T-helper 1 cell treated with Interleukin-12 subunit alpha and Interleukin-12 subunit beta and Interleukin-4 antibody, amounts not matched to agents 30 ng/mL and 1 ng/mL, for 36 hours (primary cell): ENCODE data around the gene IFNLR1. TPM values are rescaled to one million over a fixed set of nuclear protein-coding genes. Genes with fewer than 3 reads are reported as not detected.

ENCODE experiments used
- intact Hi-C: fragments of 100-400 bp; cut with micrococcal nuclease; formaldehyde crosslinking; loops from one replicate; pipeline ENCODE4 v1.15.1; 2024
- total RNA-seq: library from RNA; stranded (reverse); gene quantifications from 2 replicates; pipeline ENCODE4 v1.2.3, GENCODE V29; 2022

IFNLR1 gene
- total RNA-seq, 1 donor from 2014 or later, result 1.6 TPM

DNA sequence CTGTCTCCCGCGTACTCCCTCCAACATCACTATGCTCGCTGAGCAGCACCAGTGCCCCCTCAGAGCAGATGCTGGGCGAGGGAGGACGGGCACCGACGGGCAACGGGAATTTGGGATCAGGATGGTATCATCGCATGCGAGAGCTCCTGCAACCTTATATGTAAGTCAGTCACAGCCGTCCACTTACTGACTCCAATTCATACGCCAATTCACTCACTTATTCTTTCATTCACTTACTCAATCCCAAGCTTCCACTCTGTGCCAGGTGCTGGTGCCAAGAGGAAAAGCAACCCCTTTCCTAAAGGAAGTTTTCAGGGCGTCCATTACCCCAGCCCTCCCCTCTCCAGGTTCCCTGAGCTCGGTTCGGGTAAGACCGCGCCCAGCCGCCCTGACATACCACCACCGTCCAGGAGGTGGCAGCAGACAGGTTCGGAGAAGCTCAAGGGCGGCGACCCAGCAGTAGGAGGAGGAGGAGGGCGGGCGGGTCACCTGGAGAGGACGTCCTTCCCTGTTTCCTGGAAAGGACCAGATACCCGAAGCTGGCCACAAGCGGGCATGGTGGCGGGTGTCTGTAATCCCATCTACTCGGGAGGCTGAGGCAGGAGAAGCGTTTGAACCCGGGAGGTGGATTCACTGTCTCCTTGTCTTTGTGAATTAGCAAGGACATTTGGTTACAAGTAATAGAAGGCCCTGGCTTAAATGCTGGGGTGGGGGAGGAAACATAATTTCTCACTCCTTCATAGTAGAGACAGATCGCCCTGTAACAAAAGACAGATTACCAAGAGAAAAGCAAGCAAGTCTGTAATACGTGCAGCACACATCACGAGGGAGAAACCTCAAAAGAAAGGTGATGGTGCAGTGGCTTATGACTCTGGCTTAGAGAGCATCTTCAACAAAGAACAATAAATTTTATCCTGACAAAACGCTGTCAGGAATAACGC, 36.6 kb downstream of the IFNLR1 start:
- intact Hi-C loops, result loop anchor here (1.0 kb wide), 4 partner anchors 49 to 485 kb away; no protein-coding TSS in a partner anchor

DNA sequence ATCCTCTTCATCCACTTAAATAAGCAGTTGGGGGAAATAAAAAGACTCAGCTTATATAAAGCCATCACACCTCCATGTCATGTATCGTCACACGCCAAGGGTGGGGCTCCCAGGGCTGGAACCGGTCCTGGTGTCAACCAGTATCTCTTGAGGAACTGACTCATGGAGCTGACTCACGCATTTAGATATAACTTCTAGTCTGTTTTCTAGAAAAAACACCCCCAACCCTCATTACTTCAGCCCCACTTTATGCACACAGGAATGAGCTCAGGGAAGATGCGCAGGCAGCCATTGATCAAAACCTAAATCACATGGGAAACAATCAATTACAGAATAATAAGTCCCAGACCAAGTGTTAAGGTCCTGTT, 37.2 kb downstream of the IFNLR1 start:
- intact Hi-C loops, result loop anchor here (1.0 kb wide), 4 partner anchors 49 to 485 kb away; no protein-coding TSS in a partner anchor

DNA sequence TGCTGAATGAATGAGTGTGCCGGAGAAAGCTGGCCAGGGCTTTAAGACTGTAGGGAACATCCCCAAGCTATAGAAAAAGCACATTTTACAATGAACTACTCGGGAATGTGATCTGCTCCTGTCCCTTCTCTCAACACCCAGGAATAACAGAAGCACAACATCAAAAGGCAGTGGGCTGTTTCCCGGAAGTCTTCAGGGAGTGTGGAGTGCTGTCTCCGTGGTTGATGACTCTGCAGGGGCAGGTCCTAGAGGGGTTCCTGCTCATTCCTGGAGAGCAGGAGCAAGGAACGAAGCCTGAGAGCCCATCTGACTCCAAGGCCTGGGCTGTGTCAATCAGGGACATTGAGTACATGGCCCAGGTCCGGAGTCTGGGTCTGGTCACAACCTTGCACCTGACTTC, 39.3 kb downstream of the IFNLR1 start:
- intact Hi-C loops, result no loop called here

DNA sequence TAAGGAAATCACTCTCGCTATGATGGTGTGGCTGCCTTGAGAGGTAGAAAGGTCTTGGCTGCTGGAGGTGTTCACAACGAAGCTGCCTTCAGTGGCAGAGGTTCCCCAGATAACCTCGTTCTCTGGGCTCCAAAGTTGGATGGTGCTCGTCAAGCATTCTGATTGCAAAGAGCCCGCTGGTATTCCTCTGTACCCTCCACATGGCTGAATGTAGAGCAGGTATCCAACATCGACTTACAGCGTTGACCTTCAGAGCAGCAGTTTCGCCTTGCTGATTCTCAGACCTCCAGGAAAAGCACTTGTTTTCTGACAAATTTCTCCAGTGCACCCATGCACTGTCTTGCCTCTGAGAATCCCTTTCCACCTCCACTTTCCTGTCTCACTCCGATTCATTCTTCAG, 39.9 kb downstream of the IFNLR1 start:
- intact Hi-C loops, result no loop called here

DNA sequence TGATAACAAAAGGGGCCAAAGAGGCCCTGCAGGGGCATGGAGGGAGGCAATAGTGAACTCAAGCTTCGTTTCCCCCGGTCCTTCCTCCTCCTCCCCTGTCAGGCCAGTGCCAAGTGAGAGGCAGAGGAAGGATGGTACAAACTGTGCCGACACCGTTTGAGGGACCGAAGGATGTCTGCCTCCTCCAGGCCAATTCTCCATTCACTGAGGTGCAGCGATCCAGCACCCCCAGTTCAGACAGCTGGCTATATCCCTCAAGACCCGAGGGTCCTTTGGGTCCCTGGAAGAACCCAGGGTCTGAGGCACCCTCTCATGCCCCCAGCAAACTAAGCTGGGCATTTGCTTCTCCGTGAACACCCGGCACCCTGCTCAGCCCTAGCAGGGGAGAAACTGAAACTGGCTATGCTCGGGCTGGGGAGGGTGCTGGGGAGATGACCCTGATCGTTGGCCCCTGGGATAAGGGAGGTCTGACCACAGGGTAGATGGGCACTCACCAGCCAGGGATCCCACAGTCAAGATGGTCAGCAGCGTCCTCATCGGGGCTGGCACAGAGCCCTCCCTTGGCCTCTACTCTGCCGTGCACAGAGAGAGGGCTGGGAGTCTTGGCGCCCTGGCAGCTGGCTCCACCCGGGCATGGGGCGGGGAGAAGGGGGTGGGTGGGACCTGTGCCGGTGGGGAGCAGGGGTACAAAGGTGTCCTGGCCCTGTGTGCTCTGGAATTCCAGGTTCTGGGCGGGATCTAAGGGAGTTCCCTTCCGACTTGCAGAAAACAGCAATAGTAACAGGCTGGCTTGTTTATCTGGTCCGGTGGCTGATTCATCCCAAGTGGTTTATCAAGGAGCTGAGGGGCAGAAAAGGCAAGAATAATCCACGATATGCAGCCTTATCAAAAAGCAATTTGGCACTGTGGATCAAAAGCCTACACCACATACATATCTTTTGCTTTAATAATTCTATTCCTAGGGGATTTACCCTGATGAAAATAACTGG, 44.2 kb downstream of the IFNLR1 start, which contains the start of gene IL22RA1:
Gene IL22RA1 (minus strand): TSS at position 595 of the 989 bp plus-strand sequence. CDS start 58 bp downstream, at position 537.
- intact Hi-C loops, result no loop called here

DNA sequence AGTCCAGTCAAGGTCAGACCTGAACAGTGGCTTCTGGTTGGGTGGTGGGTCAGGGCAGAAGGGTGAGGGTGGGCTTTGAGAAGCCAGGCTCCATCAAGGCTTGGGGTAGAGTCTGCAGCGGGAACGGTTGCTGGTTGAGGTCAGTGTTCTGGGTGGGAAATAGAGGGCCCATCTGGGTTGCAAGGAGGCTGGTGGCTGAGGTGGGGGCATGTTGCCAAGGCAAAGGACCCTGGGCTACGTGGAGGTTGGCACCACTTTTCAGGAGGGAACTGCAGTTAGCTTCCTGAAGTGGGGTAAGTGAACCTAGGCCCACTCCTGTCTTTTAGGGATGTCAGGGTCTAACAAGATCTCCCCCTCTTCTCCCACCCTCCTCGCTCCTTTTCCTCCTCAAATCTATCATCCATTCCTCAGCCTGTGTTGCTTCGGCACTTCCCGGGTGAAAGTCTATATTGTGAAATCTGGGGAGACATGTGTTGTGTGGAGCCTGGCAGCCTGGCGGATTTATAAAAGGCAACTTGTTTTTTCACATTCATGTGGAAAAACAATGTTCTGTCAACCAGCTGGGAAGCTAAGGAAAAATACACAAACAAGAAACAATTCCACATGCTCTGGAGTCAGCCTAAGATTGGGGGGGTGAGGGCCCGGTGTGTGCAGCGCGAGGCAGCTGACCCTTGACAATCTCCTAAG, 45.6 kb downstream of the IFNLR1 start:
- intact Hi-C loops, result no loop called here

DNA sequence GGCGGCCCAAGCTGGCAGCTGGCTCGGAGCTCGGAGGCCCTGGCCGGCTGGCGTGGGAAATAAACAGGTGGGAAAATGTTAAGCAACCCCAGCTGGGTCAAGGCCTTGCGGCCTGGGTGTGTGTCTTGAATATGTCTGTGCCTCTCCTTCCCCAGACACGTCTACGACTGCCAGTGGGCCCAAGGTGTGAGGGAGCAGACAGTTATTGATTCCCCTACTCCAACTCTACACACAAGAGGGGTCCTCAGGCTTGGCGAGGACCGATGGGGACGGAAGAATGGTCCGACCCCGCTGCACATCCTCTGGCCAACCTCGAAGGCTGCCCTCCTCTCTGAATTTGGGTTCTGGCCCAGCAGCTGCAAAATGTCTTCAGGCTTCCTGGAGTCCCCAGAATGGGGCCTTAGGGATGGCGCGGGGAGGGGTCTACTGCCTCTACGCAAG, 46.3 kb downstream of the IFNLR1 start:
- intact Hi-C loops, result no loop called here

DNA sequence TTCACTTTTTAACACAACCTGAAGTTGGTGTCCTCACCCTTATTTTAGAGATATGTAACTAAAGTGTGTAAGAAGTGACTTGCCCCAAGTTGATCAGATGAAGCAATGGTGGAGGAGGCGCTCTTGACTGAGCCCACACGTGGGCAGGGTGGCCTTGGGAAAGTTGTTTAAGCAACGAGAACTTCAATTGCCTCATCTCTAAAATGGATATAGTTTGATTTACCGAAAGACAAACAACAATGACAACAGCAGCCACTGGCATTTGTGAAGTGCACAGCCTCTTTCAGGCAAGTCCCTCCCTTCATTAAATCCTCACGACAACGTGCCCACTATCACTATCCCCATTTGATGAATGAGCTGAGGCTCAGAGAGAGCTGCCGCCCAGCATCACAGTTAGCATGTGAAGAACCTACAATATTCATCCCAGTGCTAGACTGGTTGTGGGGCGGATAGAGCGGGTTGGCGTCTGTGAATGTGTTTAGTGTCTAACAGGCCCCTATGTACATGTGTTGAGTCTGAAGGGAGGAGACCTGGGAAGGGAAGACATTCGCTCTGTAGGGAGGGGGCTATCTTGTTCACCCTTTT, 47.2 kb downstream of the IFNLR1 start:
- intact Hi-C loops, result no loop called here

DNA sequence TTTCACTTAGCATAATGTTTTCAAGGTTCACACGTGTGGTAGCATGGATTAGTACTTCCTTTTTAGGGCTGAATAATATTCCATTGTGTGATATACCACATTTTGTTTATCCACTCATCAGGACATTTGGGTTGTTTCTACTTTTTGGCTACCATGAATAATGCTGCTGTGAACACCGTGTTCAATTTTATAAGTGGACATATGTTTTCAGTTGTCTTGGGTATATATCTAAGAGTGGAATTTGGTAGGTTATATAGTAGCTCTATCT, 47.9 kb downstream of the IFNLR1 start:
- intact Hi-C loops, result no loop called here

DNA sequence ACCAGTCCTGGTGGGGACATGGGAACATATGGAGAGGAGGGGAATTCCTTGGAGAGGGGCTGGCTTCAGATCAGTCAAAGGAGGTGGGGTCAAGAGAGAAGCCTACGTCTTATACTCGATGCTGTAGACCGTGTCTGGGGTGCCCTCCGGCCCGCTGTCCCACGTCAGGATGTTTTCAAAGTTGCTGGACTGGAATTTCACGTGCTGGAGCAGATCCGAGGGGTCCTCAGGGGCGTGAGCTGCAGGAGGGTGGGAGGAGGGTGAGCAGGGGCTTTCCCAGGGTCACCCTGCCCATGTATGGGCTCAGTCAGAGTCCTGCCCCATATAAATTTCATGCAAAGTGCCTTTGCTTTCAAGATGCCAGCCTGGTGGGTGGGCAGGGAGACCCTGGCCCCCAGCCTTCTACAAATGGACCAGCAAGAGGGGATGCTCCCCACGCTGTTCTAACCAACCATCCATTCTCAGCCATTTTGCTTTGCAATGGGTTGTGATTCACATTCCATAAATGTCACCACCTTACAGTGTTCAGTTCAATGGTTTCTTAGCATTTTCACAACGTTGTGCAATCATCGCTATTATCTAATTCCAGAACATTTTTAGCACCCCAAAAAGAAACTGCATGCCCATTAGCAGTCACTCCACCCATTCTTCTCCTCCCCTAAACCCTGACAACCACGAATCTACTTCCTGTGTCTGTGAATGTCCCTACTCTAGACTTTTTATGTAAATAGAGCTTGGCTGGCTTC, 48.4 kb downstream of the IFNLR1 start:
- intact Hi-C loops, result no loop called here

DNA sequence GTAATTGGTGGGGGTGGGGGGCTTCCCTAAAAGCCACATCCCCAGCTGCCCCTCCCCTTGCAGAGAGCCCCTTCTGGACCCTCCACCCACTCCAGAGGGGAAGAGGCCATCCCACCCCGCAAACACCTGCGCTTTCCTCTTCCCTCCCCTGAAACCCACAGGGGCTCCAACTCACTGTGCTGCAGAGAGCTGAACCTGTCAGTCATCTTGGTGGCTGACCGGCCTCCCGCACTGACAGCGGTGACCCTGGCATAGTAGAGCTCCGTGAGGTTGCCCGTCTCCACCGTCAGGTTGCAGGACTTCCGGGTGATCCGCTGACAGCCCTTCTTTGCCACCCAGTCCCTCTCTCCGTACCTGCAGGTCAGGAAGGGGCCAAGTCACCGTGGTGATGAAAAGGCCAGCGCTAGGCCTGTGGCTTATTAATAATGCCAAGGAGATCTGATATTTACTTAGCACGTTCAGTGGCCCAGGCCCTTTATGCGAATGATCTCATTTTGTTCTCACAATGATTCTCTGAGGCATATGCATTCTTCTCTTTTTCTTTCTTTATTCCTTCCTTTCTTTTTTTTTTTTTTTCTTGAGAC, 50.0 kb downstream of the IFNLR1 start:
- intact Hi-C loops, result no loop called here

DNA sequence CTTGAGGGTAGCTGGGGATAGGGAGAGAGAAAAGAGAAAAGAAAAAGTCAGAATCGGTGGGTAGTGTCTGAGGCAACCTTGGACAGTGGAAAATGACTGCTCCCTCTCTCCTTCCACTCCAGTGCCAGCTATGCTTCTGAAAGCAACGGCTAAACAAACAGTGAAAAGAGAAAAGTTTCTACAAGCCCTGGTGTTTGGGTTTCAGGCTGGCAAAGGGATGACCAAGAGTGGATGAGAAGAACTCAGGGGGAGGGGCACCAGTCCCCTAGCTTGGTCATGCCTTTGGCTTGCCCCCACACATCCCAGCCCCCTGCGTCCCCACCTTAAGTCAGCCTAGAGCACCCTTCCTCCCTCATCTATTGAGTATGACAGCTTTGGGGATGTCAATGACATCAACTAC, 52.7 kb downstream of the IFNLR1 start:
- intact Hi-C loops, result no loop called here

DNA sequence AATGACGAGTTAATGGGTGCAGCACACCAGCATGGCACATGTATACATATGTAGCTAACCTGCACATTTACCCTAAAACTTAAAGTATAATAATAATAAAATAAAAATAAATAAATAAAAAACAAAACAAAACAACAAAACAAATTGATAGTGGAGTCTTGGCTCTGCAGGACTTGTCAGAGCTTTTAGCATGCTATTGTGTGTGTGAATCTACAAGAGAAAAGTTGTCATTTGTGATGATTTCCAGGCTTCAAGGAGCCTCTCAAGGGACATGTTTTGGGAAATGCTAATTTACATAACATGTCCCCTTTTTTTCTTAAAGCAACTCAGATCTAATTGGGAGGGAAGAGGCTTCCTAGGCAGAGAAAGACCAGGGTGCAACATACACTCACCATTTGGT, 53.3 kb downstream of the IFNLR1 start:
- intact Hi-C loops, result no loop called here

DNA sequence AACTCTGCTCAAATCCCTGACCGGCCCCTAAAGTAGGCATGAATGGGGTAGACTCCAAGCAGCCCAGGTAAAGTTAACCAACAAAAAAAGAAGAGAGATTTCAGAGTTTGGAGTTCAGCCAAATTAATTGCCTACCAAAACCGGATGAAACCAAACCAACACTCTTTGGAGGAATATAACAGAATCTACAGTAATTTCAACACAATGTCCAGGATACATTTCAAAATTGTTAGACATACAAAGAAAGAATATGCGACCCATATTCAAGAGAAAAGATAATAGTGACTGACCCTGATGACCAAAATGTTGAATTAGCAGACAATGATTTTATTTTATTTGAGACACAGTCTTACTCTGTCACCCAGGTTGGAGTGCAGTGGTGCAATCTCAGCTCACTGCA, 56.7 kb downstream of the IFNLR1 start:
- intact Hi-C loops, result no loop called here

DNA sequence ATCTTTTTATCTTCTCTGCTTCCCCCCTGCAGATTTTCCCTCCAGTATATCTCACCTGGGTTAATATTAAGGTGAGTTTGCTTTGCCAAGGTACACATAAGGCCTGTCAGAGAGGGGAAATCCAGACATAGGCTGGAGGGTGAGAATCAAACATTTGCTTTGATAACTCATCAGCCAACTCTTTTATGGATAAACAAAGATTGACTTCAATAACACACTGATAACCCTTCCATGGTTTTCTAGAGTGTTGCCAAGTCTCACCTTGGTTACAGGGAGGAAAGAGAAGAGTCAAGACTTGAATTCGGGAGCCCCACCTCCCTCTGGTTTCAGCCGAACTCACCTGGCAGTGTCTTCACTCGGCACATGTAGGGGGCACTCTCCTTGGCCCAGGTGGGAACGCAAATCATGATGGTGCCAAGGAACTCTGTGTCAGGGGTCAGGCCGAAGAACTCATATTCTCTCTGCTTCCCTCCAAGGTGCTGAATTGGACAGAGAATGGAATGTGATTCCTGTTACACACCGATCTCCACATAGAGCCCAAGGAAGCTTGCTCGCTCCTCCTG, 59.2 kb downstream of the IFNLR1 start:
- intact Hi-C loops, result no loop called here

DNA sequence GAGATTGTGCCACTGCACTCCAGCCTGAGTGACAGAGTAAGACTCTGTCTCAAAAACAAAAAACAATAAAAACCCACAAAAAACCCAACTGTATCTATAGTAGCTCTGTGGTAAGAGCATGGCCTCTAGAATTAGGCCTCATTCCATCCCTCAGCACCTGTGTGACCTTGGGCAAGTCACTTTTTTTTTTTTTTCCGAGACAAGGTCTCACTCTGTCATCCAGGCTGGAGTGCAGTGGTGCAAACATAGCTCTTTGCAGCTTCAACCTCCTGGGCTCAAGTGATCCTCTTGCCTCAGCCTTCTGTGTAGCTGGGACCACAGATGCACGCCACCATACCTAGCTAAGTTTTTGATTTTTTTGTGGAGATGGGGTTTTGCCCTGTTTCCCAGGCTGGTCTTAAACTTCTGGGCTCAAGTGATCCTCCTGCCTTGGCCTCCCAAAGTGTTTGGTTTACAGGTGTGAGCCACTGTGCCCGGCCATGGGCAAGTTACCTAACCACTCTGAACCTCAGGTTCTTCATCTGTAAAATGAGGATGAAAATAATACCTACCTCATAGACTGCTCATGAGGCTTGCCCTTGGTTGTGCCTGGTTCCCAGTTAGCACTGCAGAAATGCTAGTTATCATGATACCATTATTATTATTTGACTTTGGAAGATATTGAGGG, 59.8 kb downstream of the IFNLR1 start:
- intact Hi-C loops, result no loop called here

DNA sequence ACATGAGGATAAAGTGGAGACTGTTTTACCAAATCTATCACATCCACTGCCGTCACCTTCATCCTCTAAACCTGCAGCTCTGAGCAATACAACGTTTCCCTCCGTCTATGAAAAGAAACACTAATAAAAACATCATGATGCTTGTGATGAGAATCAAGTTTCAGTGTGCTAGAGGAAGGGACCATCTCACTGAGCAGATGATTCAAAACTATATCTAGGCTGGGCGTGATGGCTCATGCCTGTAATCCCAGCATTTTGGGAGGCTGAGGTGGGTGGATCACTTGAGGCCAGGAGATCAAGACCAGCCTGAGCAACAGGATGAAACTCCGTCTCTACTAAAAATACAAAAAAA, 60.4 kb downstream of the IFNLR1 start:
- intact Hi-C loops, result no loop called here

DNA sequence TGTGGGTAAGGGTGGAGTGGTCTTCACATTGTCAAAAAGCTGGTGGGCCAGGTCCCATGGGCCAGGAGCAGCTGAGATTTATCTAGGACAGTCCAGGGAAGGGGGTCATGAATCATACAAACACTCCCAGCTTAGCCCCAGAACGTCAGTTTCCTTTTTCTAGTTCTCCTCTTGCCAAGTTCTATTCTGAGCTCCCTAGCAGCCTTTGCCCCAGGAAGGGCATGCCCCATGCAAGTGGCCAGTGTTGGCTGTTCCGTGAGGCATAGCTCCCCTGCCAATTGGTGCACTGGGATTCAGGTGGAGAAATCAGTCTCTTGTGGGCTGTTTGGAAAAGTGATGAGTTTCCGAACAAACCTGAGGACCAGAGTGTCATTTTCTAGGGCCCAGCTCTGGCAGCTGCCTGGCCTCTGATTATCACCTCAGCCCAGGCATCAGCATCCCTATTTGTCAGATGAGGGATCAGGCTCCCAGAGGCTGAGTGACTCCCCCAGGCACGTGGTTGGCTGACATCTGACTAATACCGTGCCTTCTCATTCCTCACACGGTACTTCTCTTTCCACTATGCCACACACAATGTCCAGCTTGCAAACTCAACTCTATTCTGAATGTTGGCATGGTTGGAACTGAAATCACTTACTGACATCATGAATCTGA, 60.9 kb downstream of the IFNLR1 start:
- intact Hi-C loops, result no loop called here

DNA sequence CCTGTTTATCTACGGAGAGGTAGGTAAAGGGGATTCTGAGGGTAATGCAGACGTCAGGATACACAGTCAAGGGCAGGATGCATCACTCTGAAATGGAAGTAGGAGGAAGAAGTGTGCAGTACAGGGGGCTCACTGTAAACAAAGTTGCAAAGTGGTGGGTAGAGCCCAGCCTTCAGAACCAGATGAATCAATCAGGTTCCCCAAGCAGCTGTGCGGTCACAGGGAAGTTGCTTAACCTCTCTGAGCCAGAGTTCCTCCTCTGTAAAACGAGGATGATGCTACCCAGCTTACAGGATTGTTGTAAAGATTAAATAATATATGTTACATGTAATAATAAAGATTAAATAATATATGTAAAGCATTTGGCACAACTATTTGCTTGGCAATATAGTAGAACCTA, 61.6 kb downstream of the IFNLR1 start:
- intact Hi-C loops, result no loop called here
